Testis (tissue), 2 donors: ENCODE measurements around the gene GALNT11.

Experiments
- CTCF ChIP-seq, 3 experiments: fragments of 450-650 bp in 2 of 3; fragments of 200-600 bp in 1 of 3; sonication (generic) in 1 of 3; IDR thresholded peaks; one replicate each; pipeline ENCODE4 v1.5.1; 2016 to 2019; ENCODE audit warnings: antibody characterized with exemption in 3 of 3, mild to moderate bottlenecking in 2 of 3, moderate library complexity in 1 of 3
- POLR2A ChIP-seq: fragments of 450-650 bp; IDR thresholded peaks from one replicate; pipeline ENCODE4 v1.6.1; 2017; ENCODE audit warnings: antibody characterized with exemption, mild to moderate bottlenecking, moderate library complexity

- TF ChIP-seq CTCF (IDR thresholded peaks at IDR 0.05) (no peak), POLR2A (no peak)
Measured at GRCh38 chr7:152078786-152079185, 53.3 kb downstream of the GALNT11 start.
